H7 (cell line): ENCODE measurements around the gene CYP1B1. TPM values are rescaled to one million over a fixed set of nuclear protein-coding genes. Genes with fewer than 3 reads are reported as not detected.
"Not testable (repeated sequence)": the region's sequence is repeated elsewhere in the genome, so short reads cannot be mapped to it uniquely, and the experiment has no call there.

Experiments
- DNase-seq: peaks from one replicate; pipeline ENCODE4 v3.0.0; 2012
- H3K27me3 ChIP-seq: 2 replicates; pipeline ENCODE4 v1.6.0; 2011; ENCODE audit warnings: mild to moderate bottlenecking, low read length; ENCODE audit not compliant: control insufficient read depth, insufficient read depth
- H3K36me3 ChIP-seq: replicated peaks from 2 replicates; pipeline ENCODE4 v1.5.1; 2011; ENCODE audit warnings: low read length; ENCODE audit not compliant: control insufficient read depth, insufficient read depth
- H3K4me3 ChIP-seq: 2 replicates; pipeline ENCODE4 v1.5.1; 2011; ENCODE audit warnings: low read depth, mild to moderate bottlenecking, control low read depth, low read length, moderate library complexity; ENCODE audit not compliant: insufficient read depth
- total RNA-seq: library from RNA; depleted of rRNA; stranded (reverse); fragments of >200 nt; shearing (Covaris generic); gene quantifications from 2 replicates; pipeline ENCODE4 v1.2.3, GENCODE V29; 2014; rRNA removed

CYP1B1 gene
- 7.3 and 9.2 TPM in 2 replicates for total RNA-seq

GRCh38 chr2:38075507-38076151 lies at the start of gene CYP1B1:
Gene CYP1B1 (minus strand): TSS chr2:38076151. CDS start chr2:38075388, 763 bp downstream.
- no peak for DNase-seq
- Histone ChIP-seq H3K27me3 (peaks cover 44% of the 10 kb centered on the region), H3K4me3 (peak within 1 kb of the TSS; percentile 57), H3K36me3 (no peaks in the 10 kb centered on the region)

DNA sequence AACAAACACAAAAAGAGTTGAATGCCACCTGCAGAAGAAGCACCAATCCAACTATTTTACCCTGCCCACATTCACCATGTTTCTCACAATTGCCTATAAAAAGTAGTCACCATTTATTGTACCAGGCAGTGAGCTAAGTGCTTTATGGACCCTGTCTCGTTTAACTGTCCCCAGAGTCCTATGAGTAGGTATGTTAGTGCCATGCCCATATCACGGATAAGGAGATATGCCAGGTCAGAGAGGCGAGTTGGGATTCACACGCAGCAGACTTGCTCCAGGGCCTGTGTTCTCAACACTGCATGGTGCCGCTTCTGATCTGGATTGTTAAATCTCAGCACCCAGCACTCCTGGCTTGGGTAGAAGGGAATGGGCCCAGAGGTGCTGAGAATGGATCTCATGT lies 49.1 kb upstream of the CYP1B1 start:
- H3K36me3 ChIP-seq = no peaks in the 10 kb centered on the region
- no peak for DNase-seq
- no peak overlapping the region for H3K4me3 ChIP-seq
- H3K27me3 ChIP-seq = no peaks in the 10 kb centered on the region

DNA sequence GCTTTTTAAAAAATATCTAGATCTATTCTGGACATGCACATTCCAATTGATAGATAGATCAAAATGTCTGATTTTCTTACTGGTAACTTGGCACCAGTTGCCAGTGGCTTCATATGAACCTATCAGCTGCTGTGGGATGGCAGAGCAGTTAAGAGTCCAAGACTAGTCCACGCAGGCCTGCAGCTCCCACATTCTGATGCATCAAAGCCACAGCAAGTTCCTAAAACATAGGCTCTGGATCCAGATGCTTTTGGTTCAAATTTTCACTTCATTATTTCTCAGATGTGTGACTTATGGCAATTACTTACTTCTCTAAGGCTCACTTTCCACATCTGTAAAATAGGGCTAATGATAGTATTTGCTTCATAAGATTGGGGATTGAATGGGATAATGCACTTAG lies 48.0 kb upstream of the CYP1B1 start:
- no peaks in the 10 kb centered on the region for H3K27me3 ChIP-seq
- no peaks in the 10 kb centered on the region for H3K36me3 ChIP-seq
- no peak for DNase-seq
- H3K4me3 ChIP-seq = no peak overlapping the region

- no peak for DNase-seq
- H3K4me3 ChIP-seq = no peak overlapping the region
- no peaks in the 10 kb centered on the region for H3K27me3 ChIP-seq
- no peaks in the 10 kb centered on the region for H3K36me3 ChIP-seq
These were observed 46.4 kb upstream of the CYP1B1 start for GRCh38 chr2:38122344-38122743.

DNA sequence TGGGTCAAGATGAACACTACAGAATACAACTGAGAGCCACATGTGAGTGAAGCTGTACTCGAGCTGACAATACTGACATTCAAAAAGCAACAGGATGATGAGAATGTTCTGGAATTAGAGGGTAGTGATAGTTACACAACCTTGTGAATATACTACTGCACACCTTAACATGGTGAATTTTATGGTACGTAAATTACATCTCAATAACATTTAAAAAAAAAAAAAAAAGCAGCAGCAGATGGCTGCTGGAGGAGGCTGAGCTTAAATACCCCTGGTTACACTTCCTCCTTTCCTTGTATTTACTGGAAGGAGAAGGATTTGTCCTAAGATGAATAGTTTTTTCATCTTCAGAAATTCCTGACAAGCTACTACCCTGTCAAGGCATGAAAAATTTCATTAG lies 45.5 kb upstream of the CYP1B1 start:
- H3K27me3 ChIP-seq = no peaks in the 10 kb centered on the region
- no peak for DNase-seq
- H3K36me3 ChIP-seq = no peaks in the 10 kb centered on the region

GRCh38 chr2:38120829-38121228 lies 44.9 kb upstream of the CYP1B1 start:
- no peak for DNase-seq
- H3K36me3 ChIP-seq = no peaks in the 10 kb centered on the region

More for the DNA sequence above, 45.5 kb upstream of the CYP1B1 start:
- H3K4me3 ChIP-seq = no peak overlapping the region

GRCh38 chr2:38120264-38120592 lies 44.3 kb upstream of the CYP1B1 start:
- H3K4me3 ChIP-seq = no peak overlapping the region

More at GRCh38 chr2:38120829-38121228, 44.9 kb upstream of the CYP1B1 start:
- no peaks in the 10 kb centered on the region for H3K27me3 ChIP-seq
- H3K4me3 ChIP-seq = no peak overlapping the region

DNA sequence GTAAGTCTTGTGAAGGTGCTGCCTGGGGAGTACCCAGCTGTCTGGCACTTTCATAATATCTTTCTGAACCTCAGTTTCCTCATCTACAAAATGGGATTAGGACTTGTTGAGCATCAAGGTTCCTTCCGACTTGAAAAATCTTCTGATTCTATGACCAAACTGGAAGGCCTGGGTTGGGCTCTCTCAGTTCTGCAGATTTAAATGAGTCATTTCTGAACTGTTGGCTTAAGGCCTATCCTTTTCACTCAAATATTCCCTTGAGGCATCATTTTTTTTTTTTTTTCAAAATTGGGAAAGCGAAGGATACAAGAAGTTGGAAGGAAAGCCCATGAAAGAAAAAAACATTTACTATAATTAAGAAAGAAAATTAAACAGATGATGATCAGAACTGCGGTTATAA lies 40.8 kb upstream of the CYP1B1 start:
- Histone ChIP-seq H3K36me3 (no peaks in the 10 kb centered on the region), H3K27me3 (no peaks in the 10 kb centered on the region), H3K4me3 (no peak overlapping the region)
- DNase-seq = no peak

More at GRCh38 chr2:38120264-38120592, 44.3 kb upstream of the CYP1B1 start:
- H3K27me3 ChIP-seq = no peaks in the 10 kb centered on the region
- no peaks in the 10 kb centered on the region for H3K36me3 ChIP-seq
- no peak for DNase-seq

DNA sequence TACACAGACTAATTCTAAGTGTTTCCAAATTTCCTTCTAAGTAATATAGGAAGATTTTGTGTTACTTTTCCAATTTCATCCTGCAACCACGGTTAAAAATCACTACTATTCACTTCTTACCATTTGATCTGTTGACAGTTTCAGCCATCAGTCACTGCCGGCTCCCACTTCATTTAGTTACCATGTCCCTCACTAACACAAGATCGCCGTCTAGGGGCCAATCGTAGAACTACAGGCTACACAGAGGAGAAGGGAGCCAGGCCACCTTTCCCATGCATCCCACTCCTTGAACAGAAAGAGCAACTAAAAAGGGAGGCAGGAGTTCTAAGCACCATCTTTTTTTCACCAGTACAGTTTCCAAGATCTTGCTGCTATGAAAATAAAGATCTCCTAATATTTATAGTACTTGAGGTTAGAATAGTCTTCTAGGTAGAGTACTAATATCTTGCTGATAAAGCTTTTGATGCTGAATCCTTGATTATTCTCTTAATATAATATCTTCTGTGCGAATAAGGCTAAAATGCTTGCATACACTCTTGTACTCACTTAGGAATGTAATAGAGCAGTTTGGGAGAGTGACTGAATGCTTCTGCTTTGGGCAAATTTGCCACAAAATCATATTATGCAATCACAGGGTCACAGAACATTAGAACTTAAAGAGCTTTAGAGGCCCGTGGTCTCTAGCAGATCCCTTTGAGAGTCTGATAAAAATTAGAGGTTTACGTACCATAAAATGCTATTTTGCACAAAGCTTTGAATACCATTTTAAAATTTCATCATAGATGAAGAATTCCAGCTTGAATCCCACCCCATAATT lies 39.5 kb upstream of the CYP1B1 start:
- H3K27me3 ChIP-seq = no peaks in the 10 kb centered on the region
- H3K36me3 ChIP-seq = no peaks in the 10 kb centered on the region
- DNase-seq = peak; percentile 84
- no peak overlapping the region for H3K4me3 ChIP-seq

- DNase-seq = no peak
- Histone ChIP-seq H3K27me3 (no peaks in the 10 kb centered on the region), H3K4me3 (no peak overlapping the region), H3K36me3 (no peaks in the 10 kb centered on the region)
These were observed 38.2 kb upstream of the CYP1B1 start for GRCh38 chr2:38113981-38114708.

DNA sequence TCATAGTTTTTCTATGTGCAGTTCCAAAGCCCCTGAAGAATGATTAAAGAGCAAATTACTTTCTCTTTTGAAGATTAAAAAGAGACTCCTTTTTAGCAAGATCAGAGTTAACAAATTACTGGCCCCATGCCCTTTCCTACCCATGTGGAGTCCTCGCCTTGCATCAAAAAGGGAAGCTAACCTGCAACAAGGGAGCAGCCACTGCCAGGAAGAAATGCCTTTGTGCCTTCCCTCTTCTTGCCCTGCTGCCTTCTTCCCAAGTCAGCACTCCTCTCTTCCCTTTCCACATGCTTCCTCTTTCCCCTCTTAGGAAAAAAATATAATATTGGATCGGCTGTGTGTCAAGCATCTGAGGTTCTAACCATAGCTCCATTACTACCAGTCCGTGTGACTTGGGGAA lies 37.1 kb upstream of the CYP1B1 start:
- H3K27me3 ChIP-seq = no peaks in the 10 kb centered on the region
- no peaks in the 10 kb centered on the region for H3K36me3 ChIP-seq
- no peak for DNase-seq
- no peak overlapping the region for H3K4me3 ChIP-seq

GRCh38 chr2:38111350-38111749 lies 35.4 kb upstream of the CYP1B1 start:
- not testable (repeated sequence) for H3K4me3 ChIP-seq, H3K27me3 ChIP-seq, DNase-seq, H3K36me3 ChIP-seq

- H3K27me3 ChIP-seq = no peaks in the 10 kb centered on the region
- H3K4me3 ChIP-seq = no peak overlapping the region
- no peaks in the 10 kb centered on the region for H3K36me3 ChIP-seq
- DNase-seq = no peak
These were observed 33.8 kb upstream of the CYP1B1 start for GRCh38 chr2:38109732-38110181.

DNA sequence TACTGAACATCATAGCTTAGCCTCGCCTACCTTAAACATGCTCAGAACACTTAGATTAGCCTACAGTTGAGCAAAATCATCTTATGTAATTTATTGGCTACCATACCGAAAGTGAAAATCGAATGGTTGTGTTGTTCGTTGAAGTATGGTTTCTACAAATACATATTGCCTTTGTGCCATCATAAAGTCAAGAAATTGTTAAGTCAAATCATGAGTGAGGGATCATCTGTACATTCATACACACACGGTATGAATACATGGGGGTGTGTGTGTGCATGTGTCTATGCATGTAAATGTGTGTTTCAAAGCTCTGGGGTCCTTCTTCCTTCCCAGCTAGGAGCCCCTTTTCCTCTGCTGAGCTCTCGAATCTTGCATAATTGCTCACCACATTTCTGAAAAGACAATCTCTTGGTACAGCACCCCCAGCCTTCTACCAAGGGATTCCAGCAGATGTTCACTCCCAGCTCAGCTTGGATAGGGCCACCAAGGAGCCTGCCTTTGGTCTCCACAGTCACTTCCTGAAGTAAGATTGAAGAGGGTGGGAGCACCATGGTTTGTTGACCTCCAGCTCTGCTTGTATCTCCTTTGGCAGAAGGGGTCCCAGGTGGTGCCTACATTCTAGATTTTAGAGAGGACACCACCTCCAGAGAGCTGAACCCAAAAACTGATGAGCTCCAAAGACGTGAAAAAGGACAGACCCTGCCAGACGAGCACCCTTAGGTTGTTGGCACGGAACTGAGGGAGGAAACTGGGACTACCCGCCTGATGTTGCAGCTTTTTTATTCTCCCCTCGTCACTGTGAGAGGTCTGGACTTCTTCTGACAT lies 33.2 kb upstream of the CYP1B1 start:
- H3K4me3 ChIP-seq = no peak overlapping the region
- no peaks in the 10 kb centered on the region for H3K36me3 ChIP-seq
- DNase-seq = no peak
- no peaks in the 10 kb centered on the region for H3K27me3 ChIP-seq
